Measurements from ENCODE around the gene CEP126. TPM values are rescaled to one million over a fixed set of nuclear protein-coding genes. Genes with fewer than 3 reads are reported as not detected.

Gene CEP126
- 1 to 10 TPM in 3 of 4 donors, under 1 TPM in 1; 0.45 to 3.8 (median 1.6) TPM for total RNA-seq

GRCh38 chr11:101914738-101915426 is at the start of gene CEP126:
Gene CEP126 (plus strand): TSS chr11:101915010. CDS start chr11:101915285, 275 bp downstream.
- H3K27me3 ChIP-seq: no peaks in the 10 kb centered on the region
- H3K36me3 ChIP-seq: no peaks in the 10 kb centered on the region
- TF ChIP-seq POLR2A (IDR thresholded peaks at IDR 0.05) (no peak), CTCF (IDR thresholded peaks at IDR 0.05) (peak; percentile 34 to 63 (median 44))
- peaks cover 5 to 20% (median 13%) of the 10 kb centered on the region in 3 donors for H3K4me1 ChIP-seq
- DNase-seq: peak; percentile 68
- WGBS, 2 donors: 0 to 1% methylated on average over 10 to 13 of the region's 56 CpGs
- no peaks in the 10 kb centered on the region for H3K9me3 ChIP-seq
- intact Hi-C loops (cut with DNase I): no loop called here
- H3K27ac ChIP-seq: peak within 1 kb of the TSS; percentile 78 to 95 (median 89)
- H3K4me3 ChIP-seq: peak within 1 kb of the TSS; percentile 66 to 80 (median 67)

- intact Hi-C loops (cut with DNase I): loop anchor here (10.0 kb wide), 1 partner anchor 148 kb away; no protein-coding TSS in a partner anchor
- Histone ChIP-seq H3K4me1 (peaks cover 0 to 3% (median 0%) of the 10 kb centered on the region in 3 donors), H3K27ac (no peak overlapping the region), H3K36me3 (no peaks in the 10 kb centered on the region), H3K9me3 (no peaks in the 10 kb centered on the region), H3K4me3 (no peak overlapping the region), H3K27me3 (no peaks in the 10 kb centered on the region)
- 74 to 78% methylated on average over 5 of the region's 5 CpGs for WGBS, 2 donors
- TF ChIP-seq CTCF (IDR thresholded peaks at IDR 0.05) (no peak), POLR2A (IDR thresholded peaks at IDR 0.05) (no peak)
- no peak for DNase-seq
Measured at GRCh38 chr11:101866619-101867491, 48.0 kb upstream of the CEP126 start.

- Histone ChIP-seq H3K36me3 (no peaks in the 10 kb centered on the region), H3K27me3 (no peaks in the 10 kb centered on the region), H3K9me3 (no peaks in the 10 kb centered on the region), H3K27ac (no peak overlapping the region), H3K4me3 (no peak overlapping the region), H3K4me1 (peaks cover 0 to 3% (median 0%) of the 10 kb centered on the region in 3 donors)
- TF ChIP-seq CTCF (IDR thresholded peaks at IDR 0.05): no peak
- no peak for TF ChIP-seq POLR2A (IDR thresholded peaks at IDR 0.05)
- intact Hi-C loops (cut with DNase I): loop anchor here (10.0 kb wide), 1 partner anchor 147 kb away; no protein-coding TSS in a partner anchor
- DNase-seq: no peak
- 53 to 54% methylated on average over 2 of the region's 2 CpGs for WGBS, 2 donors
Measured at GRCh38 chr11:101867951-101868350, 46.9 kb upstream of the CEP126 start.

GRCh38 chr11:101870510-101870909 is 44.3 kb upstream of the CEP126 start:
- DNase-seq: no peak
- Histone ChIP-seq H3K27me3 (no peaks in the 10 kb centered on the region), H3K4me3 (no peak overlapping the region), H3K36me3 (no peaks in the 10 kb centered on the region), H3K9me3 (no peaks in the 10 kb centered on the region), H3K4me1 (peaks cover 0 to 3% (median 0%) of the 10 kb centered on the region in 3 donors), H3K27ac (no peak overlapping the region)
- intact Hi-C loops (cut with DNase I): no loop called here
- TF ChIP-seq POLR2A (IDR thresholded peaks at IDR 0.05) (no peak), CTCF (IDR thresholded peaks at IDR 0.05) (no peak)
- WGBS, 2 donors: 61 to 71% methylated on average over 6 of the region's 6 CpGs
